H9 (cell line): Measurements from ENCODE around the gene INAFM1. TPM values are rescaled to one million over a fixed set of nuclear protein-coding genes. Genes with fewer than 3 reads are reported as not detected.
A peak's percentile ranks its signal among the peaks of the same experiment; 100 is the strongest.

Experiments
- DNase-seq: peaks from one replicate; pipeline ENCODE4 v3.0.0-alpha.2; 2017
- H2AFZ ChIP-seq: one replicate; pipeline ENCODE4 v1.6.1; 2013; ENCODE audit warnings: mild to moderate bottlenecking, low read length, control low read depth, moderate library complexity
- H2AK5ac ChIP-seq: 2 replicates; pipeline ENCODE4 v1.6.1; 2013; ENCODE audit warnings: low read length, control low read depth, mixed read lengths; ENCODE audit not compliant: insufficient read length
- H2BK120ac ChIP-seq: one replicate; pipeline ENCODE4 v1.6.1; 2013; ENCODE audit warnings: low read depth, mild to moderate bottlenecking, low read length, control low read depth, inconsistent platforms; ENCODE audit not compliant: poor library complexity, severe bottlenecking
- H2BK12ac ChIP-seq: 2 replicates; pipeline ENCODE4 v1.6.1; 2013; ENCODE audit warnings: low read length, control low read depth, mixed read lengths, low read depth; ENCODE audit not compliant: insufficient read length
- H2BK15ac ChIP-seq: 2 replicates; pipeline ENCODE4 v1.6.1; 2013; ENCODE audit warnings: low read depth, low read length, control low read depth
- H2BK20ac ChIP-seq: one replicate; pipeline ENCODE4 v1.6.1; 2013; ENCODE audit warnings: low read depth, mild to moderate bottlenecking, low read length, control low read depth, inconsistent platforms; ENCODE audit not compliant: poor library complexity, severe bottlenecking
- H2BK5ac ChIP-seq: 2 replicates; pipeline ENCODE4 v1.6.1; 2013; ENCODE audit warnings: low read length, control low read depth, mixed read lengths; ENCODE audit not compliant: insufficient read length
- H3K14ac ChIP-seq: 2 replicates; pipeline ENCODE4 v1.6.1; 2013; ENCODE audit warnings: low read length, control low read depth; ENCODE audit not compliant: insufficient read depth
- H3K18ac ChIP-seq: 2 replicates; pipeline ENCODE4 v1.6.1; 2013; ENCODE audit warnings: low read depth, mild to moderate bottlenecking, mixed read lengths, low read length, control low read depth; ENCODE audit not compliant: insufficient read length
- H3K23ac ChIP-seq: 2 replicates; pipeline ENCODE4 v1.6.1; 2013; ENCODE audit warnings: low read length, control low read depth, mixed read lengths, low read depth; ENCODE audit not compliant: insufficient read length
- H3K23me2 ChIP-seq: 2 replicates; pipeline ENCODE4 v1.6.1; 2013; ENCODE audit warnings: low read depth, mild to moderate bottlenecking, mixed read lengths, low read length, control low read depth; ENCODE audit not compliant: insufficient read length, poor library complexity, severe bottlenecking
- H3K27ac ChIP-seq: 2 replicates; pipeline ENCODE4 v1.5.1; 2013; ENCODE audit warnings: low read length, control low read depth, mixed read lengths, low read depth; ENCODE audit not compliant: insufficient read length
- H3K27me3 ChIP-seq: 2 replicates; pipeline ENCODE4 v1.6.1; 2013; ENCODE audit warnings: low read length, control low read depth, inconsistent platforms; ENCODE audit not compliant: insufficient read depth
- H3K4ac ChIP-seq: 2 replicates; pipeline ENCODE4 v1.6.1; 2013; ENCODE audit warnings: low read depth, mild to moderate bottlenecking, control low read depth, inconsistent platforms, low read length, moderate library complexity
- H3K4me1 ChIP-seq: 2 replicates; pipeline ENCODE4 v1.6.1; 2013; ENCODE audit warnings: low read length, control low read depth, inconsistent platforms; ENCODE audit not compliant: insufficient read depth
- H3K4me2 ChIP-seq: 2 replicates; pipeline ENCODE4 v1.6.1; 2013; ENCODE audit warnings: low read length, control low read depth, mixed read lengths; ENCODE audit not compliant: insufficient read length, insufficient read depth
- H3K56ac ChIP-seq: 2 replicates; pipeline ENCODE4 v1.6.1; 2013; ENCODE audit warnings: low read depth, mild to moderate bottlenecking, mixed read lengths, low read length, control low read depth; ENCODE audit not compliant: insufficient read length
- H3K79me1 ChIP-seq: 2 replicates; pipeline ENCODE4 v1.6.1; 2013; ENCODE audit warnings: low read depth, mild to moderate bottlenecking, moderate library complexity, low read length, control low read depth, inconsistent platforms; ENCODE audit not compliant: insufficient read depth, poor library complexity, severe bottlenecking
- H3K79me2 ChIP-seq: 2 replicates; pipeline ENCODE4 v1.6.1; 2013; ENCODE audit warnings: low read length, control low read depth, inconsistent platforms; ENCODE audit not compliant: insufficient read depth
- H3K9ac ChIP-seq: 2 replicates; pipeline ENCODE4 v1.6.1; 2013; ENCODE audit warnings: low read length, control low read depth, mixed read lengths; ENCODE audit not compliant: insufficient read length; ENCODE audit errors: extremely low read depth
- H3K9me3 ChIP-seq: one replicate; pipeline ENCODE4 v1.6.1; 2013; ENCODE audit warnings: low read depth, low read length, inconsistent platforms; ENCODE audit not compliant: control insufficient read depth
- H3T11ph ChIP-seq: one replicate; pipeline ENCODE4 v1.6.1; 2013; ENCODE audit warnings: mild to moderate bottlenecking, low read length, control low read depth, inconsistent platforms
- H4K20me1 ChIP-seq: one replicate; pipeline ENCODE4 v1.6.1; 2013; ENCODE audit not compliant: control insufficient read depth, insufficient read length, insufficient read depth
- H4K5ac ChIP-seq: 2 replicates; pipeline ENCODE4 v1.6.1; 2013; ENCODE audit warnings: low read depth, mild to moderate bottlenecking, mixed read lengths, low read length, control low read depth; ENCODE audit not compliant: insufficient read length
- H4K8ac ChIP-seq: replicated peaks from 2 replicates; pipeline ENCODE4 v1.6.1; 2013; ENCODE audit warnings: low read length, control low read depth, mixed read lengths, low read depth; ENCODE audit not compliant: insufficient read length
- H4K91ac ChIP-seq: 2 replicates; pipeline ENCODE4 v1.6.1; 2013; ENCODE audit warnings: low read depth, mild to moderate bottlenecking, moderate library complexity, mixed read lengths, low read length, control low read depth; ENCODE audit not compliant: insufficient read length
- H3K27ac Mint-ChIP-seq, 3 experiments: 2 replicates in 2 of 3; 3 replicates in 1 of 3; pipeline ENCODE4 v1.8.0; 2020 to 2021; ENCODE audit warnings: mixed read lengths in 3 of 3, mild to moderate bottlenecking in 1 of 3, moderate library complexity in 1 of 3
- H3K27me3 Mint-ChIP-seq: 2 replicates; pipeline ENCODE4 v1.8.0; 2021; ENCODE audit warnings: low read depth, mild to moderate bottlenecking, moderate library complexity, mixed read lengths
- H3K36me3 Mint-ChIP-seq, 3 experiments: 2 replicates in 2 of 3; 3 replicates in 1 of 3; pipeline ENCODE4 v1.8.0; 2020 to 2021; ENCODE audit warnings: low read depth in 3 of 3, mixed read lengths in 3 of 3; ENCODE audit not compliant: insufficient read depth in 1 of 3
- H3K4me1 Mint-ChIP-seq, 2 experiments: 2 replicates each; pipeline ENCODE4 v1.8.0; 2020; ENCODE audit warnings: mixed read lengths in 2 of 2
- H3K4me3 Mint-ChIP-seq, 2 experiments: 2 replicates in 1 of 2; 3 replicates in 1 of 2; pipeline ENCODE4 v1.8.0; 2020 to 2021; ENCODE audit warnings: mild to moderate bottlenecking in 2 of 2, mixed read lengths in 2 of 2, moderate library complexity in 1 of 2
- H3K9me3 Mint-ChIP-seq, 2 experiments: 2 replicates in 1 of 2; 3 replicates in 1 of 2; pipeline ENCODE4 v1.8.0; 2020; ENCODE audit warnings: mild to moderate bottlenecking in 2 of 2, mixed read lengths in 2 of 2, moderate library complexity in 1 of 2
- CTCF ChIP-seq: fragments of 200-600 bp; sonication (generic); conservative IDR thresholded peaks from 3 replicates; pipeline ENCODE4 v1.8.0; 2021; ENCODE audit warnings: antibody characterized with exemption, mild to moderate bottlenecking
- WGBS: extraction: QIAGEN DNeasy Blood & Tissue Kit; methylation state at CpG from one replicate; pipeline ENCODE4 v1.1.7; 2013; ENCODE audit warnings: missing lambda C conversion rate, low lambda C conversion rate, mixed read lengths; ENCODE audit not compliant: insufficient read length; ENCODE audit errors: extremely low coverage; 5-methylcytosine and 5-hydroxymethylcytosine counted together
- total RNA-seq: library from RNA; stranded (reverse); gene quantifications from 2 replicates; pipeline ENCODE4 v1.2.1, GENCODE V29; 2021

Gene INAFM1
- total RNA-seq, 1 experiment from 2014 or later = 8.5 TPM

GRCh38 chr19:47315125-47315821 is 40.6 kb downstream of the INAFM1 start:
- no peak for TF ChIP-seq CTCF
- no peak overlapping the region for H3K4me2 ChIP-seq
- H3K4me3 Mint-ChIP-seq = no peak overlapping the region

More at GRCh38 chr19:47315125-47315821, 40.6 kb downstream of the INAFM1 start:
- peaks cover 3% of the 10 kb centered on the region for H3K23me2 ChIP-seq
- no peak overlapping the region for H2BK12ac ChIP-seq
- no peak overlapping the region for H3K14ac ChIP-seq
- no peak overlapping the region for H2BK15ac ChIP-seq
- H3K56ac ChIP-seq = no peak overlapping the region
- peak; percentile 67 for DNase-seq
- H3K79me1 ChIP-seq = no peaks in the 10 kb centered on the region
- Mint-ChIP-seq H3K9me3 (no peaks in the 10 kb centered on the region), H3K36me3 (no peaks in the 10 kb centered on the region; a peak in 1 of 7 replicates), H3K4me1 (peaks cover 0 to 6% of the 10 kb centered on the region in 2 experiments; a peak in 1 of 4 replicates), H3K27ac (0 out of 7 replicates have a peak overlapping the region, but pooled peaks of 1 of the 3 experiments have one; percentile 25), H3K27me3 (peaks cover 19% of the 10 kb centered on the region)
- no peak overlapping the region for H2BK5ac ChIP-seq
- H3K79me2 ChIP-seq = no peaks in the 10 kb centered on the region
- H3K4ac ChIP-seq = no peak overlapping the region
- H2AFZ ChIP-seq = no peak overlapping the region
- H3K9me3 ChIP-seq = no peaks in the 10 kb centered on the region
- H3K18ac ChIP-seq = no peak overlapping the region
- no peak overlapping the region for H2AK5ac ChIP-seq
- H4K20me1 ChIP-seq = no peaks in the 10 kb centered on the region
- H3K27ac ChIP-seq = no peak overlapping the region
- H2BK20ac ChIP-seq = no peak overlapping the region
- H4K8ac ChIP-seq = no peak overlapping the region
- H3K23ac ChIP-seq = no peak overlapping the region
- no peaks in the 10 kb centered on the region for H3K4me1 ChIP-seq
- no CpG with 5 or more reads among the region's 12 CpGs for WGBS
- no peak overlapping the region for H3K9ac ChIP-seq
- no peak overlapping the region for H4K91ac ChIP-seq
- no peak overlapping the region for H2BK120ac ChIP-seq
- no peaks in the 10 kb centered on the region for H3K27me3 ChIP-seq
- H3T11ph ChIP-seq = no peak overlapping the region
- H4K5ac ChIP-seq = no peak overlapping the region
